ENCODE results near the gene TMEM214. TPM values are rescaled to one million over a fixed set of nuclear protein-coding genes. Genes with fewer than 3 reads are reported as not detected.

The TMEM214 gene
- polyA plus RNA-seq, 1 donor (not counting 4 experiments of a cell fraction or from before 2014, with no cell fraction given), result 38.0 TPM

GRCh38 chr2:26998323-26998722 lies 34.4 kb upstream of the TMEM214 start:
- no peak overlapping the region for H3K9ac ChIP-seq (ENCODE audit: control insufficient read depth, extremely low read depth, insufficient read depth, low read length)
- H3K36me3 ChIP-seq (ENCODE audit: control insufficient read depth in 2 of 2, extremely low read depth in 1 of 2, insufficient read depth in 2 of 2, low read length in 2 of 2), result no peaks in the 10 kb centered on the region
- no peak overlapping the region for H3K4me3 ChIP-seq (ENCODE audit: control insufficient read depth in 2 of 3, extremely low read depth in 1 of 3, insufficient read depth in 2 of 3, low read depth in 1 of 3, low read length in 3 of 3)
- H3K27me3 ChIP-seq (ENCODE audit: control insufficient read depth, extremely low read depth, insufficient read depth, low read length), result no peaks in the 10 kb centered on the region
- no peaks in the 10 kb centered on the region for H4K20me1 ChIP-seq (ENCODE audit: control insufficient read depth, extremely low read depth, insufficient read depth, low read length)
- FAIRE-seq, result no peak
- TF ChIP-seq EZH2 (IDR thresholded peaks at IDR 0.05; ENCODE audit: low read length) (no peak), CTCF (optimal IDR thresholded peaks at IDR 0.05 in 1 of 3, IDR thresholded peaks at IDR 0.05 in 1 of 3, conservative IDR thresholded peaks at IDR 0.05 in 1 of 3; ENCODE audit: extremely low read depth in 1 of 3, insufficient read depth in 2 of 3, low read length in 3 of 3) (no peak)
- no peak overlapping the region for H3K4me2 ChIP-seq (ENCODE audit: control insufficient read depth, extremely low read depth, insufficient read depth, low read depth, low read length)
- dilution Hi-C loops (cut with MboI; ENCODE audit: extremely low pct_ligation_motif_present, low sequenced_read_pairs), result no loop called here
- no peak overlapping the region for H3K27ac ChIP-seq (ENCODE audit: control insufficient read depth, insufficient read depth, low read length)
- no peaks in the 10 kb centered on the region for H3K9me3 ChIP-seq (ENCODE audit: control insufficient read depth, low read depth, low read length)
- DNase-seq (ENCODE audit: low read depth, low spot score), result no peak
- H3K9me1 ChIP-seq (ENCODE audit: control insufficient read depth, extremely low read depth, insufficient read depth, low read length), result no peaks in the 10 kb centered on the region
- no peak overlapping the region for H2AFZ ChIP-seq (ENCODE audit: control insufficient read depth, low read length)
- H3K4me1 ChIP-seq (ENCODE audit: control insufficient read depth, extremely low read depth, insufficient read depth, low read length), result no peaks in the 10 kb centered on the region
- no peaks in the 10 kb centered on the region for H3K79me2 ChIP-seq (ENCODE audit: control insufficient read depth, insufficient read depth, low read length)

- Histone ChIP-seq H3K4me3 (ENCODE audit: control insufficient read depth in 2 of 3, extremely low read depth in 1 of 3, insufficient read depth in 2 of 3, low read depth in 1 of 3, low read length in 3 of 3) (no peak overlapping the region), H3K36me3 (ENCODE audit: control insufficient read depth in 2 of 2, extremely low read depth in 1 of 2, insufficient read depth in 2 of 2, low read length in 2 of 2) (no peaks in the 10 kb centered on the region), H3K9me1 (ENCODE audit: control insufficient read depth, extremely low read depth, insufficient read depth, low read length) (no peaks in the 10 kb centered on the region), H2AFZ (ENCODE audit: control insufficient read depth, low read length) (no peak overlapping the region), H3K4me1 (ENCODE audit: control insufficient read depth, extremely low read depth, insufficient read depth, low read length) (no peaks in the 10 kb centered on the region), H3K9ac (ENCODE audit: control insufficient read depth, extremely low read depth, insufficient read depth, low read length) (no peak overlapping the region), H3K27me3 (ENCODE audit: control insufficient read depth, extremely low read depth, insufficient read depth, low read length) (no peaks in the 10 kb centered on the region), H3K9me3 (ENCODE audit: control insufficient read depth, low read depth, low read length) (no peaks in the 10 kb centered on the region), H3K79me2 (ENCODE audit: control insufficient read depth, insufficient read depth, low read length) (no peaks in the 10 kb centered on the region), H3K4me2 (ENCODE audit: control insufficient read depth, extremely low read depth, insufficient read depth, low read depth, low read length) (no peak overlapping the region), H4K20me1 (ENCODE audit: control insufficient read depth, extremely low read depth, insufficient read depth, low read length) (no peaks in the 10 kb centered on the region), H3K27ac (ENCODE audit: control insufficient read depth, insufficient read depth, low read length) (no peak overlapping the region)
- FAIRE-seq, result no peak
- dilution Hi-C loops (cut with MboI; ENCODE audit: extremely low pct_ligation_motif_present, low sequenced_read_pairs), result no loop called here
- TF ChIP-seq CTCF (optimal IDR thresholded peaks at IDR 0.05 in 1 of 3, IDR thresholded peaks at IDR 0.05 in 1 of 3, conservative IDR thresholded peaks at IDR 0.05 in 1 of 3; ENCODE audit: extremely low read depth in 1 of 3, insufficient read depth in 2 of 3, low read length in 3 of 3), result no peak
- no peak for TF ChIP-seq EZH2 (IDR thresholded peaks at IDR 0.05; ENCODE audit: low read length)
- DNase-seq (ENCODE audit: low read depth, low spot score), result no peak
Observed at GRCh38 chr2:27000228-27000627, 32.5 kb upstream of the TMEM214 start.
